Measurements from ENCODE around the gene FANCC.
"Not testable (repeated sequence)": the region's sequence is repeated elsewhere in the genome, so short reads cannot be mapped to it uniquely, and the experiment has no call there.

The FANCC gene

DNA sequence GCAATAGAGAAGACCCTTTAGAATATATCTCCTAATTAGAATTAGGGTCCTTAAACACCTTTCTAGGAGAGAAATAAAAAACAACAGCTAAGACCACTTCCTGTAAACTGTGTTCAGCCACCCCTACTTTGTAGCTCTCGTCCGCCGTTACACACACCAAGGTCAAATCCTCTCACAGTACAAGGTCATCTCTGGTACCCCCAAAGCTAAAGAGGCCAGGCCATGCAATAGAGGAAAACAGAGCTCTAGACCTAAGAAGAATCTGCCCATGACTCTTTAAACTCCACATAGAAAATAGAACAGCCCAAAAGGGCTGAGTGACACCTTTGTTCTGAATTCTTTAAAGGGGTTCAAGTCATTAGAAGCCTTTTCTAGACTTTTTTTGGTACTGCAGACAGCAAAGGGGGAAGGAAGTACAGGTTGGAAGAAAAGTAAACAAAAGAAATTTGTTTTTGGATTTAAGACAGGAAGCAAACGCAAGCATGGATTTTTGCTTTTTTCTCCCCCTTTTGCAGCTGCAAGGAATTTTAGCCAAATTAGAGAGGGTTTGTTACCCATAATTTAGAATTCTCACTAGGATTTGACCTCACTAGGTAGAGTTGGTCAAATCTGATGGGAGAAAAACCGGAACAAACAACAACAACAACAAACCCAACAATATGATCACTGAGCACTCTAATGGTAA, 13.4 kb upstream of the FANCC start:
- DNase-seq (ENCODE audit: low read depth), result no peak

GRCh38 chr9:95329061-95329460, 11.6 kb upstream of the FANCC start:
- not testable (repeated sequence) for DNase-seq (ENCODE audit: low read depth)

DNA sequence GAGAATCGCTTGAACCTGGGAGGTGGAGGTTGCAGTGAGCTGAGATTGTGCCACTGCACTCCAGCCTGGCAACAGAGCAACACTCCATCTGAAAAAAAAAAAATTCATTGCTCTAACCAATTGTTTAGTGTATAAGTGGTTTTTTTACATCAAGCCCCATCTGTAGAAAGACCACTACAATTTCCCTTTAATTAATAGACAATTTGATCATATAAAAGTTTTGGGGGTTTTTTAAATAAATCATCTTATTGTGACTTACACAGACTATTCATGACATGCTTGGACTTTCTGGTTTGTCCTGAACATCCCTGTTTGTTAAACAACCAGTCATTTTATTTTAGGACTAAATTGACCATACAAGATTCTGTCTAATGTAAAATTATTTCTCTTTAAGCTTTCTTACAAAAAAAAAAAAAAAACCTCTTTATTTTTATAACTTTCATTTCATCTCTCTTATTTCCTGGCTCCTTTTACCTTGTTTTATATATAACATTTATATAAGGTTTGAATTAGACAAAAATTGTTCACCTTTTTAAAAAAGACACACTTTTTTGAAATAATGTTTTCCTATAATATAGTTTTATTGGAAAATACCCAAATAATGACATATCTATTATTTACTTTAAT, 9.8 kb upstream of the FANCC start:
- DNase-seq (ENCODE audit: low read depth), result no peak

DNA sequence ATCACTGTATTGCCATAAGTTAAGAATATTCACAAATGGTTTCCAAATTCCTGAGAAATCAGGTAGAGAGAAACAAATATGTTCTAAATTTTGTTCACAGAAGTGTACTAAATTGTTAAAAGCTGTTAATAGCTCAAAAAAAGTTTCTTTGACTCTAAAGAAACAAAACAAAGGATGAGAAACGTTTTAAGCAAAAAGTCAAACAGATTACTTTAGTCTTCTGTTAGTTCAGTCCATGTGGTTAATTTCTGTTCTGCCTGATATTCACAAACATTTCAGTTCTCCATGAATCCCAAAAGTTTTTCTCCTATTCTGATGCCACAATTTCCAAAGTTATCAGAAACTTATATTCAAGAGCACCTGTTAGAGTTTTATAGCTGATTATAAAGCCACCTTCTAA, 7.7 kb upstream of the FANCC start:
- DNase-seq (ENCODE audit: low read depth), result no peak

- no peak for DNase-seq (ENCODE audit: low read depth)
Observed at GRCh38 chr9:95317893-95318211, 343 bp upstream of the FANCC start.

DNA sequence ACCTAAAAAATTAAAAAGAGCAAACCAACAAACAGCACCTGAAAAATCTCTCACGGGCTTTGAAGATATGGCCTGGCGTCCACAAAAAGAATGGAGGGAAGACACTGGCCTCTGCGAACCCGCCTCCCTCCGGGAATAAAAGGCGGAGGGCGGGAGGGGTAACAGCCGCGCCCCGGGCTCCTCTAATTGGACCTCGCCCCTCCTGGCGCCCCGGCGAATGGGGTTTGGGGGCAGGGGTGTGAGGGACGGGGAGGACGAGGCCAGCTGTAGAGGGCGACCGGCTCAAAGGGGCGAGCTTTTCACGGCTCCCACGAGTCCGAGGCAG, 753 bp downstream of the FANCC start:
- DNase-seq (ENCODE audit: low read depth), result no peak

- no peak for DNase-seq (ENCODE audit: low read depth)
Observed at GRCh38 chr9:95316274-95316673, 1.2 kb downstream of the FANCC start.

DNA sequence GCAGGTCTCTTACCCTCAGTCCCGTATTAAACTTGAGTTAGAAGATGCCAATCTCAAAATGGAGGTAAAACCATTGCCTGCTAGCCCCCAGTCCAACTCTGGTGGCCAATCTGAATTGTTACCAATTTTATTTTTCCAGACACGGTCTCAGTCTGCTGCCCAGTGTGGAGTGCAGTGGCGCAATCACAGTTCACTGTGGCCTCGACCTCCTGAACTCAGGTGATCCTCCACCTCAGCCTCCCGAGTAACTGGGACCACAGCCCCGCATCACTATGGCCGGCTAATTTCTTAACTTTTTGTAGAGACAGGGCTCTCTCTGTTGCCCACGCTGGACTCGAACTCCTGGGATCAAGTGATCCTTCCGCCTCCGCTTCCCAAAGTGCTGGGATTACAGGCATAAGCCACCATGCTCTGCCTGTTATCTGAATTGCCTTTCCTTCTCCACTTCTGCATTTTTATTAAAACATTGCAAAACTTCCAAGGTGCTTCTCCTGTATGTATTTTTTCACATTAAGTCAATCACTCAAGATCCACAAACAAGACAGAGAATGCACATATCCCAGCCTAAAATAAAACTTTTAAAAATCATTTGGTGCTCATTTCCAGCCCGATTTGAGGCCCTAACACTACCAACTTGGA, 2.3 kb downstream of the FANCC start:
- DNase-seq (ENCODE audit: low read depth), result no peak

DNA sequence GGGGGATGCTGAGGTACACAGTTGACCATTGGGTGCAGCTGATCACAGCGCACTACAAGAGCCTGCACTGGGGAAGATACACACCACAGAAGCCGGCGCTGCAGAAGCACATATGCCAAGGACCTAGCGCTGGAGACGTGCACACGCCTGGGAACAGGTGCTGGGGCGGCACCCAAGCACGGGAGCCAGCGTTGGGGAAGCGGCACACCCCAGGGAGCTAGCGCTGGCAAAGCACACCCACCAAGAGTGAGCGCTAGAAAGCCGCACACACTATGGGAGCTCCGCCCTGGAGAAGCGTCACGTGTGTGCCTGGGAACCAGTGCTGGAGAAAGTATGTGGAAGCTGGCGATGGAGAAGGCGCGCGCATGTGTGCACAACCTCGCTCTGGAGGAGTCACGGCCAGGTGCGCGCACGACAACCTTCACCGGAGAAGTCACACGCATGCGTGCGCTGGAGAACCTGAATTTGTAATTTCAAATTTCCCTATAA, 4.5 kb downstream of the FANCC start:
- DNase-seq (ENCODE audit: low read depth), result no peak

- no peak for DNase-seq (ENCODE audit: low read depth)
Observed at GRCh38 chr9:95311961-95312360, 5.5 kb downstream of the FANCC start.

- DNase-seq (ENCODE audit: low read depth), result no peak
Observed at GRCh38 chr9:95307538-95307937, 10.0 kb downstream of the FANCC start.

DNA sequence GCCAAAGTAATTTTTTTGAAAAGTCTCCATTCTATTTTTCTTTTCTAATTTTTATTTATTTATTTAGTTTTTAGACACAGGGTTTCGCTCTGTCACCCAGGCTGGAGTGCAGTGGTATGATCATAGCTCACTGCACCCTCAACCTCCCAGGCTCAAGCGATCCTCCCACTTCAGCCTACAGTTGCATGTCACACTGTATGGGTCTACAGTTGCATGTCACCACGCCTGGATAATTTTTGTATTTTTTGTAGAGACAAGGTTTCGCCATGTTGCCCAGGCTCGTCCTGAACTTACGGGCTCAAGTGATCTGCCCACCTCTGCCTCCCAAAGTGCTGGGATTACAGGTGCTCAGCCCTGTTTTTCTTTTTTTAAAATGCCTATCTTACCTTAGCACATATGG, 10.7 kb downstream of the FANCC start:
- DNase-seq (ENCODE audit: low read depth), result no peak

GRCh38 chr9:95305770-95306492, 11.6 kb downstream of the FANCC start:
- DNase-seq (ENCODE audit: low read depth), result no peak

GRCh38 chr9:95302479-95302878, 15.0 kb downstream of the FANCC start:
- no peak for DNase-seq (ENCODE audit: low read depth)

DNA sequence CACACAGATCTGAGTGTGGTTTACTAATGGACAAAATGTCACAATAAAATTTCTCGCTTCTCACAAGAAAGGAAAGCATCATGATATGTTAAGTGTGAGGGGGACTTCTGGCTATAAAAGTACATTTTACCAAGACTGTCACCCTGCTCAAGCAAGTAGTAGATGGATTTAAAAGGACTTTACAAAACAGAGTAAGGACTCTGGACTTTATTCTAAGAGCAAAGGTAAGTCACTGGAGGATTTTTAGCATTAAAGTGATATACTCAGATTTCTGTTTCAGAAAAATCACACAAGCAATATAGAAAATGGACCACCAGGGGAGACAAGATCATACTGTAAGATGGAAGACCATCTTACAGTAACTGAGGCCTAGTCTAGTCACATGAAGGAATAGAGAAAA, 19.7 kb downstream of the FANCC start:
- DNase-seq (ENCODE audit: low read depth), result no peak

GRCh38 chr9:95297316-95297715, 20.2 kb downstream of the FANCC start:
- no peak for DNase-seq (ENCODE audit: low read depth)

GRCh38 chr9:95296761-95297160, 20.7 kb downstream of the FANCC start:
- no peak for DNase-seq (ENCODE audit: low read depth)

DNA sequence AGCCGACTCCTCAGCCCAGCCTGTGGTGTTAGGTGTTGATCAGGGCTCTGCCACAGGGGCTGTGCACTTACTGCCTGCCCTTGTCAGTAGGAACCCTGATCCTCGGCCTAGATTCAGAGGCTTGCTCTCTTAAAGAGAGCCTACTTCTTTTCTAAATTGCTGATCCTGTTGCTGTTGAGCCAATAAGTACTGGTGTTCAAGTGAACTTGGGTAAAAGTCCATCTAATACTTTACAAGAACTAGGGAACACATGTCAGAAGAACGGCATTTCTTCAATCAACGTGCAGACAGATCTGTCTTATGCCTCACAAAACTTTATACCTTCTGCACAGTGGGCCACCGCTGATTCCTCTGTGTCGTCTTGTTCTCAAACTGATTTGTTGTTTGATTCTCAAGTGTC, 24.2 kb downstream of the FANCC start:
- not testable (repeated sequence) for DNase-seq (ENCODE audit: low read depth)

- DNase-seq (ENCODE audit: low read depth), result no peak
Observed at GRCh38 chr9:95292226-95292625, 25.3 kb downstream of the FANCC start.

GRCh38 chr9:95286151-95286550, 31.4 kb downstream of the FANCC start:
- no peak for DNase-seq (ENCODE audit: low read depth)

DNA sequence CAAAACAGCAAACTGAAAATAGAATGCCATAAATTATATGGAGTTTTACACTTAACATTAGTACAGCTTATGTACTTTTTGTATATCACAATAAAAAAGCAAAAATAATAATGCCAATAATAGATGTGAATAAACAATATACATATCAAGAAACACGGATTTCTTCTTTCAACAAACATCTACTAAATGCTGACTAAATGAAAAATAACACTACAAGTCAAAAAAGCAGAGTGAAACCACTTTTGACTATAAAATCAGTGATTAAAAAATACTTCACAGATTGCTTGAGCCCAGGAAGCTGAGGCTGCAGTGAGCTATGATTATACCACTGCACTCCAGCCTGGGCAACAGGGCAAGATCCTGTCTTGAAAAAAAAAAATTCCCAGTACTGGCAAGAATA, 32.2 kb downstream of the FANCC start:
- DNase-seq (ENCODE audit: low read depth), result no peak

DNA sequence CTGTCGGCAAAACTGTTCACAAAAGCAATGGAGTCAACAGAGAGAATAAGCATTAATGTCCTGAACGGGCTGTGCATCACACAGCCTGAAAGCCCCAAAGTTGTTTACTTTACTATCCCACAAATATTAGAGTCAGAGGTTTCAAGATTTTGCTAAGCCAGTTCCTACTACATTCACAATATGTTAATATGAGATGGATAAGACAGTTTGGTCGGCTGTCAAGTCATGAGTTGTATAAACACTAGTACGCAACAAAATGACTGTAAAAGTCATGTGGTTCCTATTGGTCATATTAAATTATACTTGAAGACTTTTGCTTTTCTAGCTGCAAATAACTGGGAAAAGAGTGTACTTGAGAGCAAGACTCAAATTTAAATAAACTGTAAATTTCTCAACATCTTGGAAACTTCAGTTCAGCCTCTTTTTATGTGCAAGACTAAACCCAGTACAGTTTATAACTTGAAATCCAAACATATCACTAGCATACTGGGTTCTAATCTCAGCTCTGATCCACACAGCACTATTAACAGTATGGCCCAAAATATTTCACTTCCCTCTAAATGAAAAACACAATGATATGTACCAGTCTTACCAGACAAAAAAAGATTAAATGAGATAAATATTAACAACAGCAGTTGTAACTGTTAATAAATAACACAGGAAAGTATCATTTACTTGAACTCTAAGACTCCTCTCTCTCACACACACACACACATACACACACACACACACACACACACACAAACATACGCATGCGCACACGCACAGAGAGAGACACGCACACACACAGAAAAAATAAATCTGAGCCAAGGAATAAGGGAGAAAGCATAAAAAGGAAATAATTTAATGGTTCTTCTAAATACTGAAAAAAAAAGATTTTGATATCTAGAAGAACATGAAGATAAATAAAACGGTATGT, 33.1 kb downstream of the FANCC start:
- DNase-seq (ENCODE audit: low read depth), result no peak
